ENCODE measurements around the gene PTPN9.
"Not testable (repeated sequence)": the region's sequence is repeated elsewhere in the genome, so short reads cannot be mapped to it uniquely, and the experiment has no call there.

Gene PTPN9

DNA sequence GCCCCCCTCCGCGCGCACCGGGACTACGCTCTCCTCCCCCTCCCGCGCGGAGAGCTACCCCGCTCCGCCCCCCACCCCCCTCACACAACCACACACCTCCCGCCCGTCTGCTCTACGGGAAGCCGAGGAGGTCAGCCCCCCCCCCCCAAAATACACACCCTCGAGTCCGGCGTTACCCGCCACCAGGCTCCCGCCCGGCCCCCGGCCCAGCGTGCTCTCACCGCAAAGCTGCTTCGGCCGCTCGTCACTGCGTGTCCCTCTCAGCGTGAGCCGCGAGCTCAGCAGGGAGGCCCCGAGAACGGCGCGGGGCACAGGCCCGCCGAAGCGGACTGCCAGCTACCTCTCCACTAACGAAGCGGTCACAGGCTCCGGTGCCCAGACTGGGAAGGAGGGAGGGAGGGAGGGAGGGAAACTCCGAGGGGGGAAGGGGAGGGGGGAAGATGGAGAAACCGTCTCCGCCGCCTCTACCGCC, 127.9 kb downstream of the PTPN9 start:
- no peaks in the 10 kb centered on the region for H3K27me3 ChIP-seq (ENCODE audit: control insufficient read depth, insufficient read depth, low read length)
- peak overlapping the region; percentile 53 for H3K9ac ChIP-seq
- TF ChIP-seq, protein P1, sequence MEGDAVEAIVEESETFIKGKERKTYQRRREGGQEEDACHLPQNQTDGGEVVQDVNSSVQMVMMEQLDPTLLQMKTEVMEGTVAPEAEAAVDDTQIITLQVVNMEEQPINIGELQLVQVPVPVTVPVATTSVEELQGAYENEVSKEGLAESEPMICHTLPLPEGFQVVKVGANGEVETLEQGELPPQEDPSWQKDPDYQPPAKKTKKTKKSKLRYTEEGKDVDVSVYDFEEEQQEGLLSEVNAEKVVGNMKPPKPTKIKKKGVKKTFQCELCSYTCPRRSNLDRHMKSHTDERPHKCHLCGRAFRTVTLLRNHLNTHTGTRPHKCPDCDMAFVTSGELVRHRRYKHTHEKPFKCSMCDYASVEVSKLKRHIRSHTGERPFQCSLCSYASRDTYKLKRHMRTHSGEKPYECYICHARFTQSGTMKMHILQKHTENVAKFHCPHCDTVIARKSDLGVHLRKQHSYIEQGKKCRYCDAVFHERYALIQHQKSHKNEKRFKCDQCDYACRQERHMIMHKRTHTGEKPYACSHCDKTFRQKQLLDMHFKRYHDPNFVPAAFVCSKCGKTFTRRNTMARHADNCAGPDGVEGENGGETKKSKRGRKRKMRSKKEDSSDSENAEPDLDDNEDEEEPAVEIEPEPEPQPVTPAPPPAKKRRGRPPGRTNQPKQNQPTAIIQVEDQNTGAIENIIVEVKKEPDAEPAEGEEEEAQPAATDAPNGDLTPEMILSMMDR (IDR thresholded peaks at IDR 0.05): no peak
- H2AFZ ChIP-seq: no peak overlapping the region
- peak overlapping the region; percentile 60 for H3K4me2 ChIP-seq (ENCODE audit: low read length)
- peaks cover 6% of the 10 kb centered on the region for H3K79me2 ChIP-seq
- no peaks in the 10 kb centered on the region for H3K9me3 ChIP-seq (ENCODE audit: control insufficient read depth, low read length)
- H3K27ac ChIP-seq: peak overlapping the region; percentile 97
- peak overlapping the region; percentile 88 for H3K4me3 ChIP-seq (ENCODE audit: low read depth, low read length)
- peaks cover 3% of the 10 kb centered on the region for H3K4me1 ChIP-seq
- no peaks in the 10 kb centered on the region for H3K36me3 ChIP-seq (ENCODE audit: control insufficient read depth, insufficient read depth, low read length)

DNA sequence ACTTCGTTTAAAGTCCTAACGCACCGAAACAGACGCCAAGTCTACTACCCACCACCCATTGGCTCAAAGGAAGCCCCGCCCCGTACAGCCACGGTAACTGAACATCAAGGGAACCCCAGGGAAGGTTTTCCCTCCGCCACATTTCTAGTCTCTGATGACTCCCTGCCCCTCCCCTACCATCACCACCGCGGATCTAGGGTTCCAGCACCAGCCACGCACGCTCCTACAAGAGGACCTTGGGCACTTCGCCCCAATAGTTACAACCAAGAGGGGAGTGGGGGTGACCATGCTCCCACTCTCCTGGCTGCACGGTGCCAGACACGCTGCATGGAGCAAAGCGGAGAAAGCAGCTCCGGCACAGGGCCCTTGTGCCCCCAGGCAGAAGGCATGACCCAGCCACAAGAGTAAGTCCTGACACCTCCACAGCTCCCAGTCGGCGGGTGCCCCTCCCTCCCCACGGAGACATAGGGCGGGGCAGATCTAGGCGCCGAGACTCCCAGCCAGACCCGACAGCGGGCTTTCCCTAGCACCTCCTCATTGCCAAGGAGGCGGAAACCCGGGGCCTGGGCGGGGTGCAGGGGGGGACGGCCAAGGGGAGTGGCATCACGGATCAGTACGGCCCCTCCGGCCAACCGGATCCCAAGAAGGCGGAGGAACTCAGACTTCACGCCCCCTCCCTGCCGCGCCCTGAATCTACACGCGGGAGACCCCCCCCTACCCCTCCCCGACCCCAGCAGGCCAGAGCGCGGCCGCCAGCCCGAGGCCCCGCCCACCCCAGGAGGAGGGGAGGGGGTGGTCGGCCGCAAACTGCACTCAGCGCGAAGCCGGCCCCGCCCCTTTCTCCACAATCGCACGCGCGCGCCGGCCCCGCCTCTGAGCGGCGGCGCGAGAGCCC, 128.6 kb downstream of the PTPN9 start:
- H3K9me3 ChIP-seq (ENCODE audit: control insufficient read depth, low read length): no peaks in the 10 kb centered on the region
- H3K9ac ChIP-seq: no peak overlapping the region
- H3K4me2 ChIP-seq (ENCODE audit: low read length): peak overlapping the region; percentile 96
- peak overlapping the region; percentile 97 for H3K27ac ChIP-seq
- no peaks in the 10 kb centered on the region for H3K36me3 ChIP-seq (ENCODE audit: control insufficient read depth, insufficient read depth, low read length)
- no peaks in the 10 kb centered on the region for H3K27me3 ChIP-seq (ENCODE audit: control insufficient read depth, insufficient read depth, low read length)
- no peak overlapping the region for H2AFZ ChIP-seq
- TF ChIP-seq, protein P1 (IDR thresholded peaks at IDR 0.05): no peak
- peaks cover 3% of the 10 kb centered on the region for H3K4me1 ChIP-seq
- peak overlapping the region; percentile 88 for H3K4me3 ChIP-seq (ENCODE audit: low read depth, low read length)
- H3K79me2 ChIP-seq: peaks cover 6% of the 10 kb centered on the region

DNA sequence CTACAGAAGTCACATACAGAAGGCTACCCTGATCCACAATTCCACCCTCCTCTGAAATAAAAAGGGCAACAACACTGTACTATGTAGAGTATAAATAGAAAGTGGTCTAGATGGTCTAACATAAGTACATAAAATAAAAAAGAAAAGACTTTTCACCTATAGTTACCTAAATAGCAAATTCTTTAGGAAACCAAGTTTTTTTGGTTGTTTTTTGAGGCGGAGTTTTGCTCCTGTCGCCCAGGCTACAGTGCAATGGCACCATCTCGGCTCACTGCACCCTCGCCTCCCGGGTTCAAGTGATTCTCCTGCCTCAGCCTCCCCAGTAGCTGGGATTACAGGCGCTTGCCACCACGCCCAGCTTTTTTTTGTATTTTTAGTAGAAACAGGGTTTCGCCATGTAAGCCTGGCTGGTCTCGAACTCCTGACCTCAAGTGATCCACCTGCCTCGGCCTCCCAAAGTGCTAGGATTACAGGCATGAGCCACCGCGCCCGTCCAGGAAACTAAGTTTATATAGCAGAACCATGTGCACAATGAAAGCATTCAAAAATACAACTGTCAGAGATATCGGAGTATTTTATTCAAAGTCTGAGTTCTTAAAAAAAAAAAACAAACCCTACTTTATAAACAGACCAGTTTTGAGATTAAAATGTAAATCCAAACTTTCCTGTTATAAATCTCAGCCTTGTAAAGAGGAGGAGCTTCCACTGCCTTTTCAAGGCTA, 129.4 kb downstream of the PTPN9 start:
- H3K9me3 ChIP-seq (ENCODE audit: control insufficient read depth, low read length): no peaks in the 10 kb centered on the region
- H3K9ac ChIP-seq: no peak overlapping the region
- H3K4me1 ChIP-seq: peaks cover 3% of the 10 kb centered on the region
- TF ChIP-seq, protein P1 (IDR thresholded peaks at IDR 0.05): no peak
- peak overlapping the region; percentile 96 for H3K4me2 ChIP-seq (ENCODE audit: low read length)
- no peak overlapping the region for H3K27ac ChIP-seq
- H3K4me3 ChIP-seq (ENCODE audit: low read depth, low read length): peak overlapping the region; percentile 88
- no peaks in the 10 kb centered on the region for H3K36me3 ChIP-seq (ENCODE audit: control insufficient read depth, insufficient read depth, low read length)
- no peak overlapping the region for H2AFZ ChIP-seq
- peaks cover 6% of the 10 kb centered on the region for H3K79me2 ChIP-seq
- no peaks in the 10 kb centered on the region for H3K27me3 ChIP-seq (ENCODE audit: control insufficient read depth, insufficient read depth, low read length)

DNA sequence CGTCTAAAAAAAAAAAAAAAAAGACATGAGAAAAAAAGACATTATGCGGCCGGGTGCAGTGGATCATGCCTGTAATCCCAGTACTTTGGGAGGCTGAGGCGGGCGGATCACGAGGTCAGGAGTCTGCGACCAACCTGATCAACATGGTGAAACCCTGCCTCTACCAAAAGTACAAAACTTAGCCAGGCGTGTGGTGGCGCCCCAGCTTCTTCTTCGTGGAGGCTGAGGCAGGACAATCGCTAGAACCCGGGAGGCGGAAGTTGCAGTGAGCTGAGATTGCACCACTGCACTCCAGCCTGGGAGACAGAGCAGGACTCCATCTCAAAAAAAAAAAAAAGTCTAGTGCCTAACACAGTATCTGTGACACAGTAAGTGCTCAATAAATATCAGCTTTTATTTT, 130.9 kb downstream of the PTPN9 start:
- not testable (repeated sequence) for H3K9me3 ChIP-seq (ENCODE audit: control insufficient read depth, low read length); H3K4me2 ChIP-seq (ENCODE audit: low read length); H3K9ac ChIP-seq; H2AFZ ChIP-seq; H3K27ac ChIP-seq; H3K27me3 ChIP-seq (ENCODE audit: control insufficient read depth, insufficient read depth, low read length); H3K4me1 ChIP-seq; H3K4me3 ChIP-seq (ENCODE audit: low read depth, low read length); H3K36me3 ChIP-seq (ENCODE audit: control insufficient read depth, insufficient read depth, low read length); H3K79me2 ChIP-seq

DNA sequence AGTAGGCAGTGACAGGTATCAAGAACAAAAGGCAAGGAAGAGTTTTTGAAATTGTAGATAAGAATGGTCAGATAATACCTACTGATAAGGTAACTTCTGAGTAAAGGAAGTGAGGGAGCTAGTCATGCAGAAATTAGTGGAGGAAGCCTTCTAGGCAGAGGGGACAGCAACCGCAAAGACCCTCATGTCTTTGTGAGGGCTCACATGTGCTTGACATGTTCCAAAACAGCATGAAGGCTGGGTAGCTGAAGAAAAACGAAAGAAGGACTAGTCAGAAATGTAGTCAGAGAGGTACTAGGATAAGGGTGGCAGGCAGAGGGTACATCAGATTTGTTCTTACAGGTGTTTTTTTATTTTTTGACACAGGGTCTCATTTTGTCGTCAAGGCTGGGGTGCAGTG, 133.0 kb downstream of the PTPN9 start:
- peaks cover 17% of the 10 kb centered on the region for H3K79me2 ChIP-seq
- H3K4me2 ChIP-seq (ENCODE audit: low read length): no peak overlapping the region
- H3K4me3 ChIP-seq (ENCODE audit: low read depth, low read length): no peak overlapping the region
- no peak overlapping the region for H3K9ac ChIP-seq
- H2AFZ ChIP-seq: no peak overlapping the region
- no peak overlapping the region for H3K27ac ChIP-seq
- peaks cover 3% of the 10 kb centered on the region for H3K4me1 ChIP-seq
- no peaks in the 10 kb centered on the region for H3K9me3 ChIP-seq (ENCODE audit: control insufficient read depth, low read length)
- no peaks in the 10 kb centered on the region for H3K27me3 ChIP-seq (ENCODE audit: control insufficient read depth, insufficient read depth, low read length)
- TF ChIP-seq, protein P1 (IDR thresholded peaks at IDR 0.05): no peak
- H3K36me3 ChIP-seq (ENCODE audit: control insufficient read depth, insufficient read depth, low read length): no peaks in the 10 kb centered on the region

DNA sequence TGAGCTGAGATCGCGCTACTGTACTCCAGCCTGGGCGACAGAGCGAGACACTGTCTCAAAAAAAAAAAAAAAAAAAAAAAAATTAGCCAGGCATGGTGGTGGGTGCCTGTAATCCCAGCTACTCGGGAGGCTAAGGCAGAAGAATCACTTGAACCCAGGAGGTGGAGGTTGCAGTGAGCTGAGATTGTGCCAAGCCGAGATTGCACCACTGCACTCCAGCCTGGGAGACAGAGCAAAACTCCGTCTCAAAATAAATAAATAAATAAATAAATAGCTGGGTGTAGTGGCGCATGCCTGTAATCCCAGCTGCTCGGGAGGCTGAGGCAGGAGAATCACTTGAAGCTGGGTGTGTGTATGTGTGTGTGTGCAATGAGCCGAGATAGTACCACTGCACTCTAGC, 133.8 kb downstream of the PTPN9 start:
- H3K36me3 ChIP-seq (ENCODE audit: control insufficient read depth, insufficient read depth, low read length); H3K9ac ChIP-seq; H3K4me1 ChIP-seq; H2AFZ ChIP-seq; H3K4me3 ChIP-seq (ENCODE audit: low read depth, low read length); H3K27me3 ChIP-seq (ENCODE audit: control insufficient read depth, insufficient read depth, low read length); H3K9me3 ChIP-seq (ENCODE audit: control insufficient read depth, low read length); H3K4me2 ChIP-seq (ENCODE audit: low read length); H3K27ac ChIP-seq: not testable (repeated sequence)
- H3K79me2 ChIP-seq: peaks cover 22% of the 10 kb centered on the region

DNA sequence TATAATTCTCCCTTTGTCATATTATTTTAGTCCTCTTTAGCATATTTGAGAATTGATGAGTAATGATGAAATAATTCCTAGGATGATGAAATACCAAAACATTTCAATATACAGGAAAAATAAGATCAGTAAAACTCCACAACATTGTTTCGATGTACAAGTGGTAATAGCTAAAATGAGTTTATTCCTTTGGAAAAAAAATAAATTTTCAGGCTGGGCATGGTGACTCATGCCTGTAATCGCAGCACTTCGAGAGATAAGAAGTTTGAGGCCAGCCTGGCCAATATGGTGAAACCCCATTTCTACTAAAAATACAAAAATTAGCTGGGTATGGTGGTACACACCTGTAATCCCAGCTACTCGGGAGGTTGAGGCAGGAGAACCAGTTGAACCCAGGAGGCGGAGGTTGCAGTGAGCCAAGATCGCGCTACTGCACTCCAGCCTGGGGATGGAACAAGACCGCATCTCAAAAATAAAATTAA, 135.1 kb downstream of the PTPN9 start:
- not testable (repeated sequence) for H3K4me2 ChIP-seq (ENCODE audit: low read length); H3K9me3 ChIP-seq (ENCODE audit: control insufficient read depth, low read length); H3K4me1 ChIP-seq; H2AFZ ChIP-seq; H3K27ac ChIP-seq; H3K9ac ChIP-seq; H3K4me3 ChIP-seq (ENCODE audit: low read depth, low read length); H3K36me3 ChIP-seq (ENCODE audit: control insufficient read depth, insufficient read depth, low read length); H3K27me3 ChIP-seq (ENCODE audit: control insufficient read depth, insufficient read depth, low read length)
- peaks cover 30% of the 10 kb centered on the region for H3K79me2 ChIP-seq
